Kidney (tissue), 14 donors: Measurements from ENCODE around the gene CCDC188. TPM values are rescaled to one million over a fixed set of nuclear protein-coding genes. Genes with fewer than 3 reads are reported as not detected.

Experiments
- DNase-seq, 5 donors: peaks; one replicate each; pipeline ENCODE4 v3.0.0-alpha.2; 2013 to 2020
- FAIRE-seq: peaks from 2 replicates; lab custom pipeline; 2012; peaks lifted over from hg19 to GRCh38; lab: Jason Lieb, UNC
- H3K27ac ChIP-seq, 2 donors: one replicate each; pipeline ENCODE4 v1.7.0; 2013; ENCODE audit warnings: low read depth in 2 of 2, low read length in 2 of 2, inconsistent platforms in 1 of 2
- H3K27me3 ChIP-seq: one replicate; pipeline ENCODE4 v1.7.1; 2013; ENCODE audit warnings: low read length, inconsistent platforms; ENCODE audit not compliant: control insufficient read depth, insufficient read depth
- H3K36me3 ChIP-seq, 3 donors: one replicate each; pipeline versions ENCODE4 v1.7.0 to v1.7.1; 2013; ENCODE audit warnings: low read length in 3 of 3, control low read depth in 1 of 3, inconsistent platforms in 1 of 3; ENCODE audit not compliant: insufficient read depth in 3 of 3, control insufficient read depth in 2 of 3
- H3K4me1 ChIP-seq, 3 donors: one replicate each; pipeline versions ENCODE4 v1.7.0 to v1.7.1; 2013; ENCODE audit warnings: low read length in 3 of 3, inconsistent platforms in 1 of 3, low read depth in 1 of 3; ENCODE audit not compliant: control insufficient read depth in 2 of 3, insufficient read depth in 2 of 3
- H3K4me3 ChIP-seq, 3 donors: one replicate each; pipeline versions ENCODE4 v1.7.0 to v1.8.1; 2013; ENCODE audit warnings: low read length in 3 of 3, control low read depth in 1 of 3, inconsistent platforms in 1 of 3
- H3K9ac ChIP-seq, 3 donors: one replicate each; pipeline versions ENCODE4 v1.7.0 to v1.7.1; 2013; ENCODE audit warnings: low read length in 3 of 3, control low read depth in 1 of 3, inconsistent platforms in 1 of 3
- H3K9me3 ChIP-seq, 3 donors: one replicate each; pipeline versions ENCODE4 v1.7.0 to v1.7.1; 2013; ENCODE audit warnings: low read length in 3 of 3, control low read depth in 1 of 3, inconsistent platforms in 1 of 3; ENCODE audit not compliant: control insufficient read depth in 2 of 3, insufficient read depth in 1 of 3
- CTCF ChIP-seq: IDR thresholded peaks from 3 replicates; pipeline ENCODE4 v1.5.1; 2012; ENCODE audit warnings: mild to moderate bottlenecking, moderate library complexity, borderline replicate concordance; ENCODE audit not compliant: insufficient read depth; ENCODE audit errors: extremely low read depth
- intact Hi-C: fragments of 100-400 bp; cut with DNase I; formaldehyde crosslinking; loops from one replicate; pipeline ENCODE4 v1.11.1; 2022
- polyA plus RNA-seq: library from polyadenylated mRNA; stranded (reverse); fragments of 350-450 nt; fragmentation: Illumina TruSeq; extraction: RNeasy Lipid Tissue Mini Kit (QIAGEN cat#74804); gene quantifications from one replicate; pipeline ENCODE4 v1.2.3, GENCODE V29; 2014; ENCODE audit warnings: low read depth, low replicate concordance; ENCODE audit not compliant: insufficient read depth
- total RNA-seq: library from RNA; stranded (reverse); fragmentation: NEBNext Ultra II Directional; extraction: Animal tissue kit (Norgen Biotek cat#: 25700); gene quantifications from one replicate; pipeline ENCODE4 v1.2.1, GENCODE V29; 2021
- donor health status: control.
- donor health status: control.
- donor health status: control.
- donor health status: control.
- donor health status: control.
- donor health status: DM: yes; HTN: yes; CAD: no.
- donor health status: Normal renal cell carcinoma (clear cell type).

CCDC188 gene
- total and polyA plus RNA-seq, 2 donors from 2014 or later, result 0.54 to 2.8 TPM

GRCh38 chr22:20172141-20172613, 21.3 kb upstream of the CCDC188 start:
- Histone ChIP-seq H3K9me3 (no peaks in the 10 kb centered on the region), H3K4me1 (no peaks in the 10 kb centered on the region), H3K27ac (no peak overlapping the region), H3K9ac (no peak overlapping the region), H3K27me3 (no peaks in the 10 kb centered on the region), H3K4me3 (no peak overlapping the region), H3K36me3 (no peaks in the 10 kb centered on the region)
- intact Hi-C loops, result no loop called here
- TF ChIP-seq CTCF, result no peak
- no peak for DNase-seq
- no peak for FAIRE-seq

- Histone ChIP-seq H3K36me3 (no peaks in the 10 kb centered on the region), H3K4me1 (no peaks in the 10 kb centered on the region), H3K4me3 (no peak overlapping the region), H3K27me3 (no peaks in the 10 kb centered on the region), H3K9me3 (no peaks in the 10 kb centered on the region), H3K27ac (no peak overlapping the region), H3K9ac (no peak overlapping the region)
- TF ChIP-seq CTCF, result no peak
- FAIRE-seq (no peak), DNase-seq (no peak)
- intact Hi-C loops, result no loop called here
Measured at GRCh38 chr22:20171288-20172140, 20.7 kb upstream of the CCDC188 start.

GRCh38 chr22:20170170-20170569, 19.3 kb upstream of the CCDC188 start:
- no peak for TF ChIP-seq CTCF
- Histone ChIP-seq H3K4me3 (no peak overlapping the region), H3K9me3 (no peaks in the 10 kb centered on the region), H3K36me3 (no peaks in the 10 kb centered on the region), H3K4me1 (no peaks in the 10 kb centered on the region), H3K27ac (no peak overlapping the region), H3K9ac (no peak overlapping the region), H3K27me3 (no peaks in the 10 kb centered on the region)
- DNase-seq (no peak), FAIRE-seq (no peak)
- intact Hi-C loops, result no loop called here
